HG03469 (cell line): ENCODE results near the gene SF1.

Experiments used
- ATAC-seq: cut with Tn5 transposase; IDR thresholded peaks from one replicate; pipeline ENCODE4 v1.9.1; 2021; ENCODE audit warnings: mild to moderate bottlenecking, moderate library complexity, moderate number of reproducible peaks; ENCODE audit not compliant: unreplicated experiment

Gene SF1

DNA sequence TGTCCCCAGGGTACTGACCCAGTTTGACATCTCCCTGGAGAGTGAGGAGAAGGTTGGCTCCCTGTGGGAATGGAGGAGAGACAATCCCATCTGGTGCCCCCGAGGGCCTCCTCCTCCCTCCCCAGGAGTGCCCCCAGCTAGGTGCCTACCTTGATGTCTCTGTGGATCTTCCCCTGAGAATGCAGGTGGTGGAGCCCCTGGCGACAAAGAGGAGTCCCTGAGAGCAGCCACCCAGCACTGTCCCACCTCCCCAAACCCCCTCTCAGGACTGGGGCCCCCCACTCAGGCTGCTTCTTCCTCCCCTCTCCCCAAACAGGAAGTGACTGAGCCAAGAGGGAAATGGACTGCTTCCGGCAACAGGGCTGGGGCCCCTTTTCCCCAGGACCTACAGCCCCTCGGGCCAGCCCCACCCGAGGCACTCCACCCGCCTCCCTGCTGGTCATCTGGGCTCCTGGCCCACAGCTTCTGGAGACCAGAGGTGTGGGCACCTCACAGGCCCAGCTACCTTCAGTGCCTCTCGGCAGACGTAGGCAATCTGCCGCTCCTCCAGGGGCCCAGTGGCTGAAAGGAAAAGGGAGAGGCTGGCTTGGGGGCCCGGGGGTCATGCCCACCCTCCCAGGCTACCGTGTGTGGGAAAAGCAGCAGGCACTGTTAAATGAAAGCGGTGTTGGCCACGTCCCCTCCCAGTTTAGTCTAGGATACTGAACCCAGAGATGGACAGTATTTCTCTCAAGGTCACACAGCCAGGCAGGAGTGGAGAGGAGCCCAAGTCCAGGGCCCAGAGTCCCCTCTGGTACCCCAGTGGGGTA is 23.4 kb upstream of the SF1 start:
- ATAC-seq, result no peak

DNA sequence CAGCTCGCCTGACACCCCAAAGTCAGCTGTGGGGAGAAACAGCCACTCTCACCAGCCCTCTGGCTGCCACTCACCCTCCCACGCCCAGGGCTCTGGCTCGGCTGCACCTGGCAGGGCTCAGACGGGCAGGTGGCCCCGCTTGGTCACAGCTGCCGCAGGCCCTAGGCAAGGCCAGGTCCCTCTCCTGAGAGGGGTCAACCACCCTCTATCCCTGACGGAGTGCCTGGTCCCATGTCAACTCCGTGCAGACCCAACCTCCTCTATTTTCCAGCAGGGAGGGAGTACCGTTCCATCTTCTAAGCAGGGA is 22.8 kb upstream of the SF1 start:
- ATAC-seq, result no peak

DNA sequence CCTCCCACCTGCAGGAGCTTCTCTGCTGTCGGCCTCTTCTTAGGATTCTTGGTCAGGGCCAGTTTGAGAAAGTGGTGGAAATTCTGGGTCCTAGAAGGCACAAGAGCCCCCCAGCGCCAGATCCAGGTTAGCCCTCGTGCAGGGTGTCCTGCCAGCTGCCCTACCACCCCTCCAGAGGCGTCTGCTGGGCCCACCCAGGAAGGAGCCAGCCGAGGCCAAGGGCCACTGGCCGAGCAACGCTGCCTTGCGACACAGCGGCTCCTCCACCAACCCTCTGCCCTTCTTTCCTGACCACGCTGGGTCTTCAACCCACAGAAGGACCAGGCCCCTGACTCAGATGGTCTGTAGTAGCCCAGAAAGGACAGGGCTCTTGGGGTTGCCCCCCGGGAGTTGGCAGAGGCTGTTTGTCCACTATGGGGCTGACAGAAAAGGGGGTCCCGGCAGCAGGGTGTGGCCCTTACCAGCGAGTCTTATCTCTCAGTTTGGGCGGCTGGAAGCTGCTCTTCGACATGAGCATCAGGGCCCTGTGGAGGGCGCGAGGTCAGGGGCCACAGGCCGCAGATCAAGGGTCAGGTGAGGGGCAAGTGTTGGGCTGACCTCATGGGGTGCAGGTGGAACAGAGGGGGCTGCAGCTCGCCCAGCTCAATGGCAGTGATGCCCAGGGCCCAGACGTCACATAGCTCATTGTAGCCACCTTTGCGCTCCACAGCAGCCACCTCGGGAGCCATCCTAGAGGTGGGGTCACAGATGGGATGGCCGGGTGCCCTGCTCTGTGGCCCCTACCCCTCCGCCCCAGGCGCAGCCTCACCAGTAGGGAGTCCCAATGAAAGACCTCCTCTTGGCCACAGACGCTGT is 22.2 kb upstream of the SF1 start:
- ATAC-seq, result no peak

DNA sequence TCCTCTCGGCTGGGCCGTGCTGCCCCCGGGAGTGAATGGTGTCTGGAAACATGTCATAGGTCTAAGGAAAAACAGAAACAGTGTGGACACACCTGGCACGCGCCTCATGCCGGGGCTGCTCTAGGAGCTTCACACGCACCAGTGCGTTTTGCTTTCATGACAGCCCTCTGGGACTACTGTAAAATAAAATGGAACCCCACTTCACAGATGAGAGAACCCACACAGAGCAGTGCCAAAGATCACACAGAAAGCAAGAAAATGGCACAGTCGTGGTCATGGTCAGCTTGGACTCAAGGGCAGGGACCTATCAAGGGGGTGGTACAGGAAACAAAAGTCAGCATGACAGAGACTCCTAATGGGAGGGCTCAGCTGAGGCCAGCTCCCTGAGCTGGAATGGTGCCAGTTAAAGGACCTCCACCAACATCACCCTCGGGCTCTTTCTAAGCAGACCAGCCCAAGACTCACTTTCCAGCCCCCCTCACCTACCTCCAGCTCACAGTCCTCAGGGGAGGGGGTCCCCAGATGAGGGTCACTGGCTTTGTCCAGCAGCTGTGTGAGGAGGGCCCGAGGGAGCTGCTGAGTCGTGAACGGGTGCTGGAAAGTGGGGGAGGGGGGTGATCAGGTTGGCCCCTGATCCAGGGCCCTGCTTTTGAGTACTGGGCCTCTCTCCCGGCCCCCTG is 21.4 kb upstream of the SF1 start:
- no peak for ATAC-seq

DNA sequence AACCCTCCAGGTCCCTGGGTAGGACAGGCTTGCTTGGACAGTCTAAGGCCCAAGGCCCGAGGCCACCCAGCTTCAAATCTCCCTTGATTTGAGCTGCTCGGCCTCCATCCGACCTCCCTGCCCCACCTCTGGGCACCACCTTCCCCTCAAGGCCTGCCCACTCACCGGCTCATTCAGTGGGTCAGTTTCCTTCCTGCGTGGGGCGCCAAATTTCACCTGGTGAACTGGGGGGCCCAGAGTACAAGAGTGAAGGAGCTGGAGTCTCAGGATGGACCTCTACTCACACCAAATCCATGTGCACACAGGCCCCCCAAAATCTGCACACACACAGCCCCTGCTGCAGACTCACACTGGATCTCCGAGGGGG is 20.9 kb upstream of the SF1 start:
- ATAC-seq, result no peak

DNA sequence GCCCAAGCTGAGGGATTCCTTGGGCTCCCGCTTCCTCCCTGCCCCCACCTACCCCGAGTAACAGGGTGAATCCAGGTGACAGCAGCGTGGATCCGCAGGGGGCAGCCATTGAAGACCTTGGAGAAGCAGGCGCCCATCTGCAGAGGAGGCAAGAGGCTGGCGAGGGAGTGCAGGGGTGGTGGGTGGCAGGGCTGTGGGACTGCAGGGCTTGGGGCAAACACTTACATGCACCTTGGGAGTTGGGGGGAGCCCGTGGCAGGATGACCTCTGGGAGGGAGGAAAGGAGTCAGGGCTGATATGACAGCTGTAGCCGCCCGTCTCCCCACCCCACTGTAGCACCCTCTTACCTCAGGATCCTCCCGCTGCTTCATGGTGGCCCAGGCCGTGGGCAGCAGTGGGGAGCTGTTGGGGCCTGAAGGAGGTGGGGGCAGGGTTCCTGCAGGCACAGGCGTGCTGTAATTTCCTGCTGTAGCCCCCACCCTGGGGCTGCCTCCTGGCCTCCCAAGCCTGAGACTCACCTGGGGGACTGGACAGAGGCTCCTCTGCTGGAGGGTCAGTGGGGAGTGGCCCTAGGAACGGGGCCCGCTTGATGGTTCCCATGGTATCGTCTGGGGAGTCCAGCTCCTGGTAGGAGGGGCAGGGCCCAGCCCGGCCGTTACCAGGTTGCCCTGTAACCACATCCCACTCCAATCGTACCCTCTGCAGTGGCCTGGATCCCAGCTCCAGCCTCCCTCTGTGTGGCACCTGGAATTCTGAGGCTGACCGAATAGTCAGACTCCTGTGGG is 18.6 kb upstream of the SF1 start:
- ATAC-seq, result no peak

DNA sequence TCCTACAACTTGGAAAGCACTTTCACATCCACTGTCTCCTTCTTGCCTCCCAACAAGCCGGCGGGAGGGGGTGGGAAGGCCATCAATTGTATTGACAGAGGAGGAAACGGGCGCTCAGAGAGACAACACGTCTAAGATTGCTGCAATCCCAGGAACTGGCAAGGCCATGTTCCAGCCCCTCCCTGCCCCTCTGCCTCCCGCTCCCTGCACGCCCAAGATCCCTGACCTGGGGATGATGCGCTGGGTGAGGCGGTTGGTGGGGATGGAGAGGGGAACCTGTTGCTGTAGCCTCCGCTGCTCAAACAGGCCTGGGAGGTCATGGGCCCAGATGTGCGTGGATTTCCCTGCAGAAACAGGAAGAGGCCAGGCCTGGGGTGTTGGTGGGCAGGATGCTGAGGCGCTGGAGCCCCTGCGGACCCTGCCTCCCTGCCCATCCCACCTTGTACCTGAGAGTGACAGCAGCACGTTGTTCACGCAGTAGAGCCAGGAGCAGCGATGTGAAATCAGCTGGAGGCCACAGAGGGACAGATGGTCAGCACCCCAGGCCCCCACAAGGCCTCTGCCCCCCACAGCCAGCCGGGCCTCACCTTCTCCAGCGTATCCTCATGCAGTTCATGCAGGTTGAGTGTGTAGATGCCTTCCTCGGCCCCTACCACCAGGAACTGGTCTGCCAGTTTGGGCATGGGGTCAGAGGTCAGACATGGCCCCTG is 17.9 kb upstream of the SF1 start:
- no peak for ATAC-seq

DNA sequence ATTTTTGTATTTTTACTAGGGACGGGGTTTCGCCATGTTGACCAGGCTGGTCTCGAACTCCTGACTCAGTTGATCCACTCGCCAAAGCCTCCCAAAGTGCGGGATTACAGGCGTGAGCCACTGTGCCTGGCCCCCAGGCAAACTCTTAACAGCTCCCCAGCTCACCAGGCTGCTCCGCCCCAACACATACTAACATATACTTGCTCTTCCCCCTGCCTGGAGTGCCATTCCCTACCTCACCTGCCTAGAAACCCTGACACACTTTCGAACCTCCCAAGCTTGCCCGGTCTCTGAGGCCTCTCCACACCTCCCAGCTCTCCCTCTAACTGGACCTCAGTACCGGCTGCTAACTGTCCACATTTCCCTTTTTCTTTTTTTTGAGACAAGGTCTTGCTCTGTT is 16.2 kb upstream of the SF1 start:
- no peak for ATAC-seq

DNA sequence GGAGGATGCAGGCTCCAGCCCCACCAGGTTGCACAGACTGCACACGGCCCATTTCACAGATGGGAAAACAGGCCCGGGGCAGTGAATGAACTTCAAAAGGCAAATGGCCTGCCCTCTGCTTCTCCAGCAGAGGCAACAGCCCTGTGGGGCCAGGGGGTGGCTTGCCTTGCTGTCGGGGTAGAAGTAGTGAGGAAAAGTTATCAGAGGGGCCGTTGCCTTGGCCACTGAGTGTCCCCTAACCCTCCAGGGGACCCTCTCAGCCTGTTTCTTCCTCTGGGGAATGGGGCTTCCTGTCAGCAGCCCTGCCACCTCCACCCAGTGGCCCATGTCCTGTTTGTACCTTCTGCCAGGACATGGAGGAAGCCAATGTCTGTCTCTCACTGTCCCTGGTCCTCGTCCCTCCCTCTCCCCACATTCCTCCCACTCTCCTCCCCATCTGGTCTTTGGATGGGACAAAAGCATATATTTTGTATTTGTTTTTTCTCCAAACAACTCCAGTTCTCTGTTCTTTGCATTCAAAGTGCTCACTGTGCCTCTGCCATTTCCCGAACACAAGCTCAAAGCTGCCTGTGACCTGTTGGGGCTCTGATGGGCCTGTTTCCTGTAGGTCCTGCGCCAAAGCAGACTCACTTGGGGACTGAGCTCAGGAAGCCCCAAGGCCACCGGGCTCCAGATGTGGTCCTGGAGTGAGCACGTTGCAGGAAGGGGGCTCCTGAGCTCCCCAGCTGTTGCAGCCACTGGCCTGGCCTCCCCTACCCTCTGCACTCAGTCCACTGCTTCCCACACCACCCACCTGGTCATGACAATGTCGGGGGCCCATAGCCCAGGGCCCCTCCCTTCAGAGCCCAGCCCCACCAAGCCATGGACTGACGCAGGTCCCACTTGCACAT is 15.2 kb upstream of the SF1 start:
- ATAC-seq, result no peak

DNA sequence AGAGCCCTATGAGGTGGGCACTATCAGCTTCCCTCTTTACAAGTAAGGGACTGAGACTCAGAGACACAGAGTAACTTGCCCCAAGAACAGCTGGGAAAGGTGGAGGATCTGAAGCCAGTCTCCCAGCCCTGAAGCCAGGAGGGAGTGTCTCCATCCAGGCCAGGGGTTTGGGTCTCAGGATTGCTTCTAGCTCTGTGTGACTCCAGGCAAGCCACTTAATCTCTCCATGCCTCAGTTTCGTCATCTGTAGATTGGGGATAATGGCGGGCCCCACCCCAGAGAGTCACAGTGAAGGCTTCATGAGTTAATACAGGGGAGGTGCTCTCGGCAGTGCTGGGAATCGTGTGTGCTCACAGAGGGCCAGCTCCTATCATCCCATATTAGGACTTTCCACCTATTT is 14.1 kb upstream of the SF1 start:
- ATAC-seq, result no peak

DNA sequence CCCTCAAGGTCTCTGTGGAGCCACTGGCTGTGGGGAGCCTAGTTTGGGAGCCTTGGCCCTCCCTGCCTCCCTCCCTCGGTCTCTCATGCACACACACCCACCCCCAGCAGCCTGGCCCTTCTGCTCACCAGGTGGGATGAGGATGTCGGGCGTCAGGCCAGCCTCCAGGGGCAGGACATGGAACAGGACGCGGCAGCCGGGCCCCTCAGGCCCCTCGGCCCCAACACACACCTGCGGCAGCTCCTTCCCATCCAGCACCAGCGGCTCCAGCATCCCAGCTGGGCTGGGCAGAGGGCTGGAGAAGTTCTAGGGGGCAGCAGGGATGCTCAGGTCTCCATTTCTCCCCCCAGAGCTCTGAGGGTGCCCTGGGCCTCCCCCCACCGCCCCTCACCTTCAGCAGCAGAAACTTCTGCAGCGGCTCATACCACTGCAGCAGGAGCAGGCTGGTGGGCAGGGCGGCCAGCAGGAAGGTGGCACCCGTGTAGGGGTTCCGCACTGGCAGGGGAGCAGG is 13.5 kb upstream of the SF1 start:
- no peak for ATAC-seq

DNA sequence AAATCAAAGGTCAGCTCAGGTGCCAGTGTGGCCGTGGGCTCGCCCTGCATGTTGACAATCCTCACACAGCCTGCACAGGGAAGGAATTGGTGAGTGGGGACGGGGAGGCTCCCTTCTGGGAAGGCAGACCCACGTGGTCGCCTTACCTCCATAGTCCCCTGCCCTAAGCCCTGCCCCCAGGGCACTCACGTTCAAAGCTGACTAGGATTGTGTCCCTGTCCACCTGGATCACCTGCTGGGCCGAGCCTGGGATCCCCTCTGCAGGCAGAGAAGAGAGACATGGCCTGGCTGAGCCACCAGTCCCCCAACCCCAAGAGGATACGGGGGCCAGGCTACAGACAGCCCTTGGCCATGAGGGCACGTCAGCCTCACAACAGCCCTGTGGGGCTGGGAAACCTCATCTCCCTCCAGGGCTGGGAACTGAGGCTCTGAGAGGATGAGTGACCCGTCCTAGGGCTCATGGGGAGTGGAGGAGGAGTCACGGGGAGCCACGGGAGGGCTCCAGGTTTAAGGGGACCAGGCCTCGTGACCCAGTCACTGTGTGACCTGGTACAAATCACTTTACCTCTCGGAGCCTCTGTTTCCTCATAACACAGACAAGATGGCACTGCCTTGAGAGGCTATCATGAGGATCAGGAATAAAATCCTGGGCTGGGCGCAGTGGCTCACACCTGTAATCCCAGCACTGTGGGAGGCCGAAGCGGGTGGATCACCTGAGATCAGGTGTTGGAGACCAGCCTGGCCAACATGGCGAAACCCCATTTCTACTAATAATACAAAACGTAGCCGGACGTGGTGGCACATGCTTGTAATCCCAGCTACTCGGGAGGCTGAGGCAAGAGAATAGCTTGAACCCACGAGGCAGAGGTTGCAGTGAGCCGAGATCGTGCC is 12.1 kb upstream of the SF1 start:
- ATAC-seq, result no peak

DNA sequence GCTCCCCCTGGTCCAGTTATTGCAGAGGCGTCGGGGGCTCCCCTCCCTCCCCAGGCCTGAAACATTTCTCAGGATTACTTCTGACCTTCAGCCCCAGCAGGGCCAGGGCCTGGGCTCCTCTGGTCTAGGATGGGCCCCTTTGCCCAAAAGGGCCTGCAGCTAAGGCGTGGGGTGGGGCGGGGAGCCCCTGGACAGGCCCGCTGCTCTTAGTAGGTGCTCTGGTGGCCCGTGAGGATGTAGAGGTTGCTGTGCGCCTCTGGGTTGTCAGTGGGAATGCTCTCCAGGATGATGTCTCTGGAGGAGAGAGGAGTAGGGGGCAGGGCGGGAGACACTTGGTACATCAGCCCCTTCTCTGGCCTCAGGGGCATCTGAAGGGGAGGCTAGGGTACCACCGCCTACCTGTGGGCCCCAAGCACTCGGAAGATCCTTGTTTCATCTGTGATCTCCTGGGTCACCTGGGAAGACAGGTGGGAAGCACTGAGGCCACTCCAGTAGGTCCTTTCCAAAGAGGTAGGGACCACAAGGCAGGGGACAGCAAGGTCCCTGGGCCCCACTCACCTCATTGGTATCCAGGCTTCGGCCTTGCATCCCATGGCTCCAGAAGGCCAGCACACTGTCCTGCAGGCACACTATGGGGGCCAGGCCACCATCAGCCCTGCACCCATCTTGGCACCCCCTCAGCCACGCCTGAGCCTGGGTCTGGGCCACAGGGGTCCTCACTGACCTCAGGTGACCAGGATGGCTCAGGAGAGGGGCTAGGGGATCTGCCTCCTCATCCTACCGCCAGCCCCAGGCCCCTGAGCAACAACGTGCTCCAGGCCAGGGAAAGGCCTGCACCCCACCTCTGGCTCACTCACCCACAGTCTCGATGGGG is 11.2 kb upstream of the SF1 start:
- ATAC-seq, result no peak

DNA sequence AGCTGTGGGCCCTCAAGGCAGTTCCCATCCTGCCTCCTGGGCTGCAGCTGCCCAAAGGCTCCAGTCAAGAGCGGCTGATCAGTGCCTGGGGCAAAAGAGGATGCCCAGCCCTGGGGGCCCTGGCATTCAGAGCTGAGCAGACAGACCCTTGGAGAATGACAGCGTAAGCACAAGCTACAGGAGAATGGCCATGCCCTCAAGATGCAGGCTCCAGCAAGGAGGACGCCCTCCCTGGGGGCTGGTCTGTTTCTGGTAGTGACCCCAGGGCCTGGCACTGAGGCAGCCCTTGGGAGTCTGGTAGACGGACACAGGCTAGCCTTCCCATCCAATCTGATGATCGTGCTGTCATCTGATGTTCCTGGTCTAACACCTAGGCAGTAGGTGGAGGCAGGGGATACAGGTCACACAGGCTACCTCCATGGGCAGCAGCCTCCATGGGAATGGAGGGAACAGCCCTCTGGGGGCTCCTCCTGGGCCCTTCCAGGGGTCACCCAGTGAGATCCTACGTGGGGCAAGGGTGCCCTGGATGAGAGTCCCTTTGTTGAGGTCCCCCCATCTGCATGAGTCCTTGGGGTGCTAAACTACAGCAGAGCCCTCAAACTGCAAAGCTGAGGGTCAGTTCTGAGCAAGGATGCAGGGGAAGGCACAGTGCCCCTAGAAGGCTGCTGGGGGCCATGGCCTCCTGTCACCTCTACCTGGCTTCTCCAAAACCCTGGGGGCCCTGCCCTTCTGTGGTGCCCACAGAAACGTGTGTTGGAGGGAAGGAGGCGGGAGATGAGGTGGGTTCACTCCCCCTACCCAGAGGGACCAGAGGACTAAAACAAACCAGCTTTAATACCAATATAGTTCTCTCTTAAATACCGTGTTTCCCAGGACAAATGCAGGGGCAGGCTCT is 10.2 kb upstream of the SF1 start:
- ATAC-seq, result no peak

DNA sequence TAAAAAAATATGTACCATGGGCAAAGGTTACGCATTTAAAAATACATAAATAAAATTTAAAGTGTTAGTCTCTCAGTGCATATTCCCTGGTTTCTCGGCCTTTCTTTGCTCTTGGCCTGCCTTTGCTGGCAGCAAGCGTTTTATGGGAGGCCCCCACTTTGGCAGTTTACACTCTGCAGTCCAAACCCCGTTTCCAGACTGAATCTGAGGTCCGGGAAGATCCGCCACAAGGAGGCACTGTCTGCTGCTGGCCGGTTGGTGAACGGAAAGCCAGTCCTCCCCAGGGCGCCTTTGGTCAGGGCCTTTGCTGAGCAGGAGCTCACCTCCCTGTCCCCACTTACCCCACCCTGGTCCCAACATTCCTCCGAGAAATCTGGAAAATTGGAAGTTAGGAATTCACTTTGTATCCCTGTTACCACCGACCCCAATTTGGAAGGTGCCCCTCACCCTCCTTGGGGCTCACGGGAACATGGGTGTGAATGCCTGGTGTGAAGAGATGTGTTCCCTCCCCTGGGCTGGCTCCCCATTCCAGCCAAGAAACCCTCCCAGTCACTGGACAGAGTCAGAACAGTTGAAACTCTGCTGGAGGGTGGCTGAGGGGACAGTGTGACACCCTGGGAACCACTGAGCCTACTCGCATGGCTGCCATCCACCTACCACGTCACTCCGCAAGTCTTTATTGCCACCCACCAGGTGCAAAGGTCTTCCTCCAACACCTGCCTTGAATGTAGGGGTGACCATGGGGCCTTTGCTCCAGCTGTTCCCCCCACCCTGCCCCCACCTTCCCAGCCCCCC is 9.4 kb upstream of the SF1 start:
- no peak for ATAC-seq

DNA sequence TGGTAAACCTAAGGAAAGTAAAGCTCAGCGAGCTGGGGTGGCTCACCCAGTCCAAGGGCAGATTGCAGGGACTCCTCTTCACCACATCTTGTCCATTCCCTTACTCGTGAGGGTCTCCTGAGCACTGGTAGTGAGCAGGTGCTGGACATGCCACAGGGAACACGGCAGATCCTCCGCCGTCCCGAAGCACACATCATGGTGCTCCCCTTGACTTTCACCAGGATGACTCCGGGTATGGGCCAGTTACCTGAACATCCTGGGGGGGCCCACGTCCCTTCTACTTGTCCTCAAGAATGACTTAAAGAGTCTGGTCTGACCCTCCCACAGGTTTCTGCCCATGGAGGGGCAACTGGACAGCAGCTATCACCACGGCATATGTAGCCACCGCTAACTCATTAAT is 8.0 kb upstream of the SF1 start:
- no peak for ATAC-seq
